HEK293 (cell line): Measurements from ENCODE around the gene DIS3L2.

ENCODE experiments used
- CTCF ChIP-seq: fragments of 450-650 bp; formaldehyde crosslinking; IDR thresholded peaks from 2 replicates; pipeline ENCODE4 v1.5.1; 2016; ENCODE audit warnings: missing biosample characterization, missing genetic modification characterization
- GLI2 ChIP-seq: fragments of 450-650 bp; formaldehyde crosslinking; IDR thresholded peaks from 2 replicates; pipeline ENCODE4; 2017; ENCODE audit warnings: missing biosample characterization, missing genetic modification characterization, low read depth, borderline replicate concordance
- REST ChIP-seq: fragments of 450-650 bp; formaldehyde crosslinking; IDR thresholded peaks from 2 replicates; pipeline ENCODE4 v1.5.1; 2016; ENCODE audit warnings: missing biosample characterization, missing genetic modification characterization
- SCRT2 ChIP-seq: fragments of 450-650 bp; formaldehyde crosslinking; IDR thresholded peaks from 2 replicates; pipeline ENCODE4 v1.5.1; 2016; ENCODE audit warnings: missing biosample characterization, missing genetic modification characterization
- YY1 ChIP-seq: fragments of 450-650 bp; formaldehyde crosslinking; IDR thresholded peaks from 2 replicates; pipeline ENCODE4 v1.5.1; 2018; ENCODE audit warnings: missing biosample characterization, missing genetic modification characterization
- ZBTB10 ChIP-seq: fragments of 450-650 bp; formaldehyde crosslinking; IDR thresholded peaks from 2 replicates; pipeline ENCODE4 v1.5.1; 2016; ENCODE audit warnings: missing biosample characterization, missing genetic modification characterization
- ZBTB49 ChIP-seq: fragments of 450-650 bp; formaldehyde crosslinking; IDR thresholded peaks from 2 replicates; pipeline ENCODE4 v1.5.1; 2016; ENCODE audit warnings: missing biosample characterization, missing genetic modification characterization, low read depth
- ZFP37 ChIP-seq: fragments of 450-650 bp; formaldehyde crosslinking; IDR thresholded peaks from 2 replicates; pipeline ENCODE4 v1.5.1; 2016; ENCODE audit warnings: missing biosample characterization, missing genetic modification characterization
- ZNF138 ChIP-seq: fragments of 450-650 bp; formaldehyde crosslinking; IDR thresholded peaks from 2 replicates; pipeline ENCODE4 v1.5.1; 2016; ENCODE audit warnings: missing biosample characterization, missing genetic modification characterization, borderline replicate concordance
- ZNF174 ChIP-seq: fragments of 450-650 bp; formaldehyde crosslinking; IDR thresholded peaks from 2 replicates; pipeline ENCODE4 v1.5.0; 2017; ENCODE audit warnings: missing biosample characterization, mild to moderate bottlenecking, missing genetic modification characterization
- ZNF324 ChIP-seq: fragments of 450-650 bp; formaldehyde crosslinking; IDR thresholded peaks from 2 replicates; pipeline ENCODE4 v1.5.1; 2016; ENCODE audit warnings: missing biosample characterization, missing genetic modification characterization
- ZNF530 ChIP-seq: fragments of 450-650 bp; formaldehyde crosslinking; IDR thresholded peaks from 2 replicates; pipeline ENCODE4 v1.5.1; 2016; ENCODE audit warnings: low read depth, missing biosample characterization, missing genetic modification characterization
- ZNF544 ChIP-seq: fragments of 450-650 bp; formaldehyde crosslinking; IDR thresholded peaks from 2 replicates; pipeline ENCODE4 v1.5.0; 2017; ENCODE audit warnings: missing biosample characterization, missing genetic modification characterization
- ZNF785 ChIP-seq: fragments of 450-650 bp; formaldehyde crosslinking; IDR thresholded peaks from 2 replicates; pipeline ENCODE4 v1.5.1; 2016; ENCODE audit warnings: missing biosample characterization, missing genetic modification characterization

- TF ChIP-seq ZBTB10 (tag by site-specific recombination) (no peak), ZNF138 (tag by site-specific recombination) (no peak), CTCF (no peak), ZNF530 (tag by site-specific recombination) (no peak), ZNF174 (tag by site-specific recombination) (no peak), SCRT2 (tag by site-specific recombination) (no peak), ZBTB49 (tag by site-specific recombination) (no peak), GLI2 (no peak), ZNF544 (tag by site-specific recombination) (no peak), ZNF324 (no peak), ZFP37 (tag by site-specific recombination) (no peak), REST (tag by site-specific recombination) (no peak), ZNF785 (tag by site-specific recombination) (no peak), YY1 (tag by site-specific recombination) (no peak)
Measured at GRCh38 chr2:232286001-232286868, 324.7 kb downstream of the DIS3L2 start.
